Motor neuron (in vitro differentiated cells): ENCODE data around the gene COL1A1. TPM values are rescaled to one million over a fixed set of nuclear protein-coding genes. Genes with fewer than 3 reads are reported as not detected.

Experiments used
- ATAC-seq, 8 experiments: fragments of 200-7000 bp; cut with Tn5 transposase; replicated peaks in 6 of 8; 2 replicates each; pipeline ENCODE4 v1.8.0; 2021; ENCODE audit warnings: mild to moderate bottlenecking in 8 of 8, moderate library complexity in 8 of 8
- H3K27ac ChIP-seq, 2 donors: fragments of 250-450 bp; sonication (Bioruptor Pico); 2 replicates each; pipeline ENCODE4 v1.9.0; 2021; ENCODE audit warnings: antibody characterized with exemption in 2 of 2, mild to moderate bottlenecking in 2 of 2, moderate library complexity in 1 of 2
- H3K4me1 ChIP-seq, 2 donors: fragments of 250-450 bp; sonication (Bioruptor Pico); replicated peaks in 1 of 2; 2 replicates each; pipeline ENCODE4 v1.6.1; 2021; ENCODE audit warnings: antibody characterized with exemption in 2 of 2, mild to moderate bottlenecking in 2 of 2, moderate library complexity in 1 of 2
- H3K4me3 ChIP-seq, 5 donors: fragments of 250-450 bp; sonication (Bioruptor Pico); 2 replicates each; pipeline ENCODE4 v1.9.0; 2021; ENCODE audit warnings: antibody characterized with exemption in 5 of 5, mild to moderate bottlenecking in 5 of 5, moderate library complexity in 4 of 5
- WGBS, 10 experiments: fragments of 450-650 bp; shearing (Covaris generic); methylation state at CpG; one replicate each; pipeline ENCODE4 v1.0.0; 2022; 5-methylcytosine and 5-hydroxymethylcytosine counted together
- in situ Hi-C, 9 experiments: fragments of 400-800 bp; cut with MboI; loops; one replicate each; pipeline ENCODE4 v1.15.0; 2021; ENCODE audit warnings: low sequenced_read_pairs in 9 of 9, low pct_unique_long_range_greater_than_20kb in 2 of 9; ENCODE audit not compliant: unreplicated experiment in 9 of 9
- total RNA-seq, 8 experiments: library from RNA; unstranded; fragments of 300-600 nt; gene quantifications; 2 replicates each; pipeline versions ENCODE4 v1.2.3 to v1.2.4, GENCODE V29; 2022

Gene COL1A1
- total RNA-seq, 8 experiments from 2014 or later = 0.54 to 614 (median 7.1) TPM

GRCh38 chr17:50211249-50212120 is 10.1 kb upstream of the COL1A1 start:
- ATAC-seq = peak in 3 of 8 experiments; percentile 0 to 2 (median 2)
- in situ Hi-C loops = no loop called here
- 0 to 90% (median 60%) methylated on average over 1 to 5 of the region's 9 CpGs; no CpG with 5 or more reads in 3 of the 10 experiments for WGBS, 10 experiments

GRCh38 chr17:50210240-50211225 is 9.1 kb upstream of the COL1A1 start:
- 10 to 27% (median 20%) methylated on average over 1 to 3 of the region's 26 CpGs; no CpG with 5 or more reads in 7 of the 10 experiments for WGBS, 10 experiments
- peak overlapping the region; percentile 60 to 84 for H3K27ac ChIP-seq
- no peak overlapping the region for H3K4me3 ChIP-seq
- peaks cover 33 to 47% of the 10 kb centered on the region in 2 donors for H3K4me1 ChIP-seq
- in situ Hi-C loops = no loop called here
- ATAC-seq = peak; percentile 20 to 81 (median 76)

More at GRCh38 chr17:50211249-50212120, 10.1 kb upstream of the COL1A1 start:
- peaks cover 33 to 45% of the 10 kb centered on the region in 2 donors for H3K4me1 ChIP-seq
- no peak overlapping the region for H3K4me3 ChIP-seq
- H3K27ac ChIP-seq = peak overlapping the region; percentile 41 to 84

GRCh38 chr17:50209472-50210239 is 8.2 kb upstream of the COL1A1 start:
- peak overlapping the region; percentile 60 to 84 for H3K27ac ChIP-seq
- 0 to 53% (median 17%) methylated on average over 1 to 2 of the region's 16 CpGs; no CpG with 5 or more reads in 7 of the 10 experiments for WGBS, 10 experiments
- ATAC-seq = peak; percentile 60 to 94 (median 66)
- no peak overlapping the region for H3K4me3 ChIP-seq
- peaks cover 33 to 50% of the 10 kb centered on the region in 2 donors for H3K4me1 ChIP-seq
- in situ Hi-C loops = loop anchor here in 2 of 9 experiments (5.0 to 10.0 kb wide), 2 partner anchors 63 to 85 kb away; partner anchors contain the start of gene TMEM92 (in 1 of the 2)

GRCh38 chr17:50209133-50209471 is 7.7 kb upstream of the COL1A1 start:
- WGBS, 10 experiments = 40 to 100% (median 70%) methylated on average over 1 to 4 of the region's 6 CpGs; no CpG with 5 or more reads in 3 of the 10 experiments
- Histone ChIP-seq H3K27ac (peak overlapping the region in 1 of 2 donors; percentile 60), H3K4me3 (no peak overlapping the region), H3K4me1 (peaks cover 33 to 50% of the 10 kb centered on the region in 2 donors)
- in situ Hi-C loops = loop anchor here in 2 of 9 experiments (5.0 to 10.0 kb wide), 2 partner anchors 63 to 86 kb away; partner anchors contain the start of gene TMEM92 (in 1 of the 2)
- ATAC-seq = no peak

GRCh38 chr17:50208611-50209061 is 7.2 kb upstream of the COL1A1 start:
- in situ Hi-C loops = loop anchor here in 2 of 9 experiments (5.0 to 10.0 kb wide), 2 partner anchors 64 to 86 kb away; partner anchors contain the start of gene TMEM92 (in 1 of the 2)
- ATAC-seq = no peak
- 64 to 100% (median 82%) methylated on average over 1 to 3 of the region's 3 CpGs; no CpG with 5 or more reads in 3 of the 10 experiments for WGBS, 10 experiments
- H3K27ac ChIP-seq = no peak overlapping the region
- H3K4me3 ChIP-seq = no peak overlapping the region
- peaks cover 33 to 50% of the 10 kb centered on the region in 2 donors for H3K4me1 ChIP-seq

- H3K4me3 ChIP-seq = no peak overlapping the region
- in situ Hi-C loops = loop anchor here in 2 of 9 experiments (5.0 to 10.0 kb wide), 2 partner anchors 64 to 87 kb away; partner anchors contain the start of gene TMEM92 (in 1 of the 2)
- peaks cover 33 to 50% of the 10 kb centered on the region in 2 donors for H3K4me1 ChIP-seq
- ATAC-seq = no peak
- no peak overlapping the region for H3K27ac ChIP-seq
- 66 to 100% (median 87%) methylated on average over 1 to 6 of the region's 8 CpGs; no CpG with 5 or more reads in 2 of the 10 experiments for WGBS, 10 experiments
These were observed 6.5 kb upstream of the COL1A1 start for GRCh38 chr17:50207792-50208567.

- no peak for ATAC-seq
- no peak overlapping the region for H3K4me3 ChIP-seq
- 8 to 90% (median 50%) methylated on average over 1 to 2 of the region's 5 CpGs; no CpG with 5 or more reads in 6 of the 10 experiments for WGBS, 10 experiments
- in situ Hi-C loops = loop anchor here in 2 of 9 experiments (5.0 to 10.0 kb wide), 2 partner anchors 65 to 87 kb away; partner anchors contain the start of gene TMEM92 (in 1 of the 2)
- H3K27ac ChIP-seq = no peak overlapping the region
- peaks cover 33 to 50% of the 10 kb centered on the region in 2 donors for H3K4me1 ChIP-seq
These were observed 5.9 kb upstream of the COL1A1 start for GRCh38 chr17:50207315-50207714.

GRCh38 chr17:50206604-50207293 is 5.3 kb upstream of the COL1A1 start:
- H3K27ac ChIP-seq = no peak overlapping the region
- peaks cover 33 to 49% of the 10 kb centered on the region in 2 donors for H3K4me1 ChIP-seq
- in situ Hi-C loops = loop anchor here in 2 of 9 experiments (5.0 to 10.0 kb wide), 2 partner anchors 66 to 88 kb away; partner anchors contain the start of gene TMEM92 (in 1 of the 2)
- no peak overlapping the region for H3K4me3 ChIP-seq
- peak in 1 of 8 experiments; percentile 54 for ATAC-seq
- WGBS, 10 experiments = 11 to 57% (median 33%) methylated on average over 2 to 14 of the region's 18 CpGs

- Histone ChIP-seq H3K27ac (no peak overlapping the region), H3K4me1 (peaks cover 29 to 44% of the 10 kb centered on the region in 2 donors), H3K4me3 (no peak overlapping the region)
- in situ Hi-C loops = loop anchor here in 2 of 9 experiments (5.0 to 10.0 kb wide), 2 partner anchors 66 to 89 kb away; partner anchors contain the start of gene TMEM92 (in 1 of the 2)
- ATAC-seq = no peak
- WGBS, 10 experiments = 80 to 100% (median 100%) methylated on average over 1 to 2 of the region's 7 CpGs; no CpG with 5 or more reads in 5 of the 10 experiments
These were observed 4.6 kb upstream of the COL1A1 start for GRCh38 chr17:50205963-50206505.
